GM19238 (cell line): ENCODE measurements around the gene MAML2.
"Not testable (repeated sequence)": the region's sequence is repeated elsewhere in the genome, so short reads cannot be mapped to it uniquely, and the experiment has no call there.

Experiments
- DNase-seq: peaks from one replicate; pipeline ENCODE4 v3.0.0; 2011; ENCODE audit warnings: low spot score; ENCODE audit not compliant: insufficient read length

The MAML2 gene

DNA sequence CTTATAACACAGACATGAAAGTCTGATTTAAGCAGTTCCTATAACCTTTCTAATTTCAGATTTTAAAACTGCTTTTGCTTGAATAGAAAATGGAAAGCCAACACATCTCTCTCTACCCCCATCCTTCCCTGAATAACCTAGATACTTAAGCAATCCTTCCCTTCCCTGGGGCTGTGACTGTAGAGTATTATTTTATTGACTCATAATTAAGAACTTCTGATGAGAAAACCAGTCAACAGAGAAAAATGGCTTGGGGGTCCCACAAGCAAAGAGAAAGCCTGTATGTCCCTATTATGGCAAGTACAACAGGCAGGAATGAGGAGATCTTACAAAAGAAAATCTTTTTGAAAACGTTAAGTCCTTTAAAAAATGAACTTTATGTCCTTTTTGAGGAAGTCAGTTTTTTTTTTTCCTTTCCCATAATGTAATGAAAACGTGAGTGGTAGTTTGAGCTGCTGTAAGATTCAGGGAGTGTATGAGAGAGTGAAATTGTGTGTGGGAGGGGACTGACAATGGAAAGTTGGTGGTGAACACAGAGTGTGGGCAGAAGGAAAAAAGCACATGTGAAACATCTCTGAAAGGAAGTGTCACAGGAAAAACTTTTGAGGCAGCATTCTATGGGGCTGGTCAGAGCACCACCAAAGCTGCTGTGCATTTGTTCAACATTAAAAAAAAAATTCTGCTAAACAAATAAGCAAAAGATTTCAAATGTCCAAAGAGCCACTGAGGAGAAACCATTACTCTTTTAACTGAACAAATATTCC, 154.6 kb downstream of the MAML2 start:
- DNase-seq, result no peak

DNA sequence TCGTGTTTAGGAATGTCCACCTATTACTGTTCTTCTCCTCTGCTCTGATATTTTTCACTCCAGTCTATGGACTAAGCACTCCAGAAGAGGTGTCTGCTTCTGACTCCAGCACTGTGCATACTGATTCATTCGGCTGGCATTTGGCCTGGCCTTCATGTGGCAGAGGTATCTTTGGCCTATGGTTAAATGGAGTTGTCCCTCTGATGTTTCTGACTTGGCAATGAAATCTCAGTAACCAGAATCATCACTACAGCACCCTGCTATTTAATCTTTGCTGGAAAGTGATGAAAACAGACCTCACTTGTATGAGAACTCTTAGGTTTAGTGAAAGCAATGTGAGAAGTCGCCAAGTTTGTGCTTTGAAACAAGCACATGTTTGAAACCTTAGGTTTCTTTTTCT, 155.2 kb downstream of the MAML2 start:
- DNase-seq, result no peak

DNA sequence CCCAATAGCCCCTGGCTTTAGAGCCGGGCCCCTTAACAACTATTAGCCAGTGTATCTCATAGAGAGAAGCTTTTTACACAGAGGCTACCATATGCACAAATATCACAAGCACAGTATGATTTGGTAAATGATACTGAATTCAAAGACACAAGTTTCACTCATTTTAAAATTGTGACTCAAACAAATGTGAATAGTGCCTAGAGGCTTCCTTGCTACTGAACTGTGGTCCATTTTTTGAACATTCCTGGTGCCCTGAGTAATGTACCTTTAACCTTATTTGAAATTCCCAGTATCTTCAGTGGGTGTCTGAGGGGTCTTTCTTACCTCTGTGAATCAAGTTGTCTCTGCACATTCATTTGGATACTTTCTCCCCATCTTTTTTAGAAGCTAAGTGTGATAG, 156.2 kb downstream of the MAML2 start:
- no peak for DNase-seq

DNA sequence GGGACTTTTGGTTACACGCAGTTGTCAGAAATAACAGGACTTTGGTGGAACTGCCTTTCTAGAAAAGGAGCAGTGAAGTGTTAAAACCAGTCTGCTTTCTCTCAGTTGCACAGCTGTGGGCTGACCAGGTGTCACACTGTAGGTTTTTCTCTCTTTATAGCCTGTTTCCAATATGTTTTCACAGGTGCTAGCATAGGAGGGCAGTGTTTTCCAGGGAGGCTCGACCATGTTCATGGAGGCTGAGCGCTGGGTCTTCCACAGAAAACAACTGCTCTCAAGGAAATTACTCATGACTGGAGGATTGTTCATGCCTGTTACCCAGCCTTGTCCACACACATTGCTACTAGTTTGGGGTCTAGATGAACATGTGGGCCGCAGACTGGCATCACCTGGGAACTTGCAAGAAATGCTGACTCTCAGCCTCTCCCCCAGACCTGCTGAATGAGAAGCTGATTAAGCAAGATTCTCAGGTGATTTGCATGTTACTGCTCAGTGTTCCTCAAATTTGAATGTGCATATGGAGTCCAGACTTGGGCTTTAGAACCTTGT, 157.7 kb downstream of the MAML2 start:
- DNase-seq, result no peak

DNA sequence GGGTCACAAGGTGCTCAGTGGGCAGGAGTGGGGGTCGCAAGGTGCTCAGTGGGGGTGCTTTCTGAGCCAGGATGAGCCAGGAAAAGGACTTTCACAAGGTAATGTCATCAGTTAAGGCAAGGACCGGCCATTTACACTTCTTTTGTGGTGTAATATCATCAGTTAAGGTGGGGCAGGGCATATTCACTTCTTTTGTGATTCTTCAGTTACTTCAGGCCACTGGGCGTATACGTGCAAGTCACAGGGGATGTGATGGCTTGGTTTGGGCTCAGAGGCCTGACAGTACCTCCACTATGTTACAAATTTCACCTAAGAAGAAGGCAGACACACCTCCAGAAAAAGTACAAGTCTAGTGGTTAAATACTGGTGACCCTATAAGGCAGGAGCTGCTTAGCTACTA, 162.1 kb downstream of the MAML2 start:
- not testable (repeated sequence) for DNase-seq

DNA sequence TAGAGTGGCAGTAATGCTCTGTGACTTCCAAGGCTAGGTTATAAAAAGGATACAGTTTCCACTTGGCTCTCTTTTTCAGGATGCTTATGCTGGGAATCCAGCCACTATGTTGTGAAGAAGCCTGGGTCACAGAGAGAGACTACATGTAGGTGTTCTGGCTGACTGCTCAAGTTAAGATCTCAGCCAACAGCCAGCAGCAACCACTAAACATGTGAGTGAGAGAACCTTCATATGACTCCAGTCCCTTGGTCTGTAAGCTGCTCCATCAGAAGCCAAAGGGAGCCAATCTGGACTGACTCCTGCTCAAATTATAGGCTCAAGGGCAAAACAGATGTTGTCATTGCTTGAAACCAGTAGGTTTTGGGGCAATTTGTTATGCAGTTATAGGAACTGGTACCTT, 162.7 kb downstream of the MAML2 start:
- DNase-seq, result no peak

DNA sequence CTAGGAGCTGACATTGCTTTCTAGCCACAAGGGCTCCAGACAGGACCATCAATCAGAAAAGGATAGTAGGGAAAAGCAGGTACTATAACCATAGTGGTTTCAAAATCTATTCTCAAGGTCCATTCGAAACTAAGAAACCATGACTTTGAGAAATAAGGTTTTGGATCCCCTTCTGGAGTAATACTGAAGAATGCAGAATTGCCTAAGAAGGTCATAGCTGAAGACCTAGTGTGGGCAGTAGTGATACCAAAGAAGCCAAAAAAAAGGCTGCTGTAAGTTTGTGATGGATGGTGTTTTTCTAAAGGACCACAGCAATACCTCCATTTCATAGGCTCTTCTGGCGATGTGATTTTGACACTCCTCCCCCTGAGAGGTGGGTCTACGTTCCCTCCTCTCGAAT, 163.1 kb downstream of the MAML2 start:
- DNase-seq, result no peak

DNA sequence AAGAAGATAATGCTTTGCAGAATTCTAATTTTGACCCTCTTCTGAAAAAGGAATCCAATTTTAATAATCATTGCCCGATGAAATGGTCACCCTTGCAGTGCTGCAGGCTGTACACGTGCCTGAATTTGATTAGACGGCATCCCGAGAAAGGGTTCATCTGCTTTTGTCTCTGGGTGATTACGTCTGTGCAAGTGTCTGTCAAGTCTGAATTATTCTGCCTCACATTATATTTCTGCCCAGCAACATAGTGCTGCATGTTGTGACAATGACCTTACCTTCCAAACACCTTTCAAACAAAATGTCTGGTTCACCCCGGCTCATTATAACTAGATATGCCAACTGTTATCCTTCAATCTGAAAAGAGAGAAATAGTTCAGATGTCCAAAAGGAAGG, 164.1 kb downstream of the MAML2 start:
- no peak for DNase-seq

DNA sequence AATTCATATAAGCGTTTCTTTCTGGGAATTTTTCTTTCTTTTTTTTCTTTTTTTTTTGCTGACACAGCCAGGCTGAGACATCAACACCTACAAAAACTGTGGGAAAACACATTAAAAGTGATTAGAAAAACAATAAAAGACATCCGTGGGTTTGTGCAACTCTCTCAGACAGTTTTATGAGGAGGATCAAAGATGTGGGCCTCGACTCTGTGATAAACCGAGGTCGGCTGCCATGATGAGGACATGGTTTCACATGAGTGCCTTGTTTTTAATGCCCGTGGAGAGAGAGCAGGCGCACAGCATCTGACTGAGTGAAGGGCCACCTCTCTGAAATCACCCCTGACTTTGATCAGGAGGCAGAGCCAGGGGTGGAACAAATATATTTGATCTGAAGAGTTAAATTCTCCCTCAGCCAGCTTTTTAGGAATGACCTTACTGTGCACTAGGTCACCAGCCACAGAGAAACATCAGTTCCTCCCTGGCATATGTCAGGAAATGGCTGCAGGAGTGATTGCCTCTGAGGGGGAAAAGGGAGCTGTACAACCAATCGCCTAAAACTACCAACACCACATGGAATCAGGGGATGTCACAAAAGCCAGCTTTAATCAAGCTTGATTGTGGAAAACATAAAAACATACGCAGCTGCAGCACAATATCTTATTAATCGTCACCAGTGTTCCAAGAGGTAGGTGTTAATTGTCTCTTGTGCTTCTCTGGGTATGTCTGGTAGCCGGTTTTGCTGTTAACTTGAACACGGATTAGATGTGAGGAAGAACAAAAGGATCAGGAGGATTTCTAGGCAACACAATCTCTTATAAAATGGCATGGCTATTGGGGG, 164.7 kb downstream of the MAML2 start:
- DNase-seq, result no peak

DNA sequence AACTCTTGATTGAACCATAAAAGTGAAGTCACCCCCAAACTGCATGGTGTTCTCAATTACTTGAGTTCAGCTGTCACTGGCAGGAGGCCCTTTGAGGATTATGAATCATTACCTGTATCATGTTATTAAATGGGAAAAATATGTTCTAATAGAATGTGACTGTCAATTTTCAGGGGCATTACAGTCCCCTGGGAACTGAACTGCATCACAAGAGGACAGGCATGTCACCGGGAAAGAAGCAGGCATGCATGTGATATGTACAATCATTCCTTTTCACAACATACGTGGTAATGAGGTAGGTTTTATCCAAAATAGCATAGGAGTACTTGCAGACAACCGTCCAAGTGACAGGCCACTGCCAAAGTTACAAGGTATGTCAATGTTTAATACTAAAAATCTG, 165.8 kb downstream of the MAML2 start:
- no peak for DNase-seq

DNA sequence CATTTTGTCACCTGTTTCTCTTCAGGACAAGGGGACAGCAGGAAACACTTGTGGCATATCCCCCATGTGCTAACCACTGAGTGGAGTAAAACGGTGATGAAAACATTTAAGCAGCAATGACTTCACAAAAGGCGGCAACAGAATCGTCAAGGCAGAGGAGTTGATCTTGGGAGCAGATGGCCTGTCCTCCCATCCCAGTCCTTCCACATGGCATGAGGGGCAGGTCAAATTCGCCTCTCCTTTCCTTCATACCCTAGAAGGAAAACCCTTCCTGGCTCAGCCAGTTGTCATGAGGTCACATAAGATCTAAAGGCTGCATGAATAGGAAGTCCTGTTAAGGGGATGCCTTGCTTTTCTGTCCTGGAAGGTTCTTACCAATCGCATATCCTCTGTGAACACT, 169.1 kb downstream of the MAML2 start:
- DNase-seq, result no peak

DNA sequence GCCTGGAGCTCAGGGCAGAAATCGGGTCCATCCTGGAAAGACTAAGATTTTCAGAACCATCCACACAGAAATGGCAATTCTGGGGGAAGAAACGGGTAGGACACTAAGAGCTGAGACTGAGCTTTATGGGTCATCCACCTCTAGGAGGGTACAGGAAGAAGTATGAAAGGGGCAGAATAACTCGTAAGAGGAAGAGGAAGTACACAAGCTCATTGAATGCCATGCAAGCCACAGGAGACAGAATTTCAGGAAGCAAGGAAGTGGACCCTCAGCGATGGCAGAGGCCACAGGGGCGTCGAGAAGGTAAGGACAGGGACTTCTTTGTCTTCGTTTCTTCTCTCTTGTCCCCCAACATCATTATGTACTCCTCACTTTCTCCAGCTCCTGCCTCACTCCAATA, 169.6 kb downstream of the MAML2 start:
- DNase-seq, result no peak

DNA sequence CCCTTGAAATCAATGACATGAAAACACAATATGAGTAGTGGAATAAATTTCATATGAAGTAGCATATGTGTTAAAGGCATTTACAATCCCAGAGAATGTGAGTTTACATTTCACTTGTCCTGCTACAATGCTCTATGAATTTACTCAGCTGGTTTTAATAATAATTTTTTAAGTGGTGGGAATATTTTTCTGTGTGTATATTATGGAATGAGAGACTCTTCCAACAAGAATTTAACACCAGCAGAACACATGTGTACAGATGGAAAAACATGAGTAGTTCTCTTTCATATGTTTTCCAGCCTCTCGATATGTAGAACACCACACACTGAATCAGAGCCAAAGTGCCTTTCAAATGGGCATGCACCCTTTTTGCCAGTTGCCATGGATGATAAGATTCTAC, 170.4 kb downstream of the MAML2 start:
- no peak for DNase-seq

DNA sequence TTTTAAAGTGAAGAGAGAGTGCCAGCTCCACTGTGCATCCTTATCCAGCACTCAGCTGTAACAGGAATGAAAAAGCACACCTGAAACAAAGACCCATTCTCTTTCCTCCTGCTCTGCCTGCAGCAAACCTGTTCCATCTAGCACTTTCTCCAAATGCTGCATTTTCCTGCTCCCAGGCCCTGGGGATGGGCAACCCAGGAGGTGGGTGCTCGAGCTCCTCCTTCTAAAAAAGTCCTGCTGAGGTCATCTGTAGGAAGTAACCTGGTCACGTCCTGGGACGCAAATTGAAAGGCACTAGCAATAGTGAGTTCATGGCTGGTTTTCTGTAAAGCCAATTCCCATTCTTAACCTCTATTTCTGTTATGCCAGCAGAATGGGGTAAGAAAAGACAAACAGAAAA, 173.7 kb downstream of the MAML2 start:
- DNase-seq, result no peak

DNA sequence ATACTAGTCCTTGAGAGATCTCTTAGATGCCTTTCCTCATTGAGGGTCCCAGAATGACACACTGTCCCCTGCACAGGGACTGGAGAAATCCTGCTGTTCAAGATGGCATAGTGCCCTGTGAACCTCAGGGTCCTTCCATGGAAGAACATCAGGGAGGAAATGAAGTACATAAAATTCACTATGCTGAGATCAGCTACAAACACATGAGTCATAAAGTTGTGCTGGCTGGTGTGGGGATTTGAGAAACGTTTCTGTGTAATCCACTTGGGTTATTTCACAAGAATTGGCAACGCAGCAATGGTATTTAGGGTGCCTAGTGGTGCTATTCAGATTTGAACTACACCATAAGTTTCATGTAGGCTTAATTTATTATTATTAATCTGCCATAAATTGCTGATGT, 174.4 kb downstream of the MAML2 start:
- DNase-seq, result no peak

DNA sequence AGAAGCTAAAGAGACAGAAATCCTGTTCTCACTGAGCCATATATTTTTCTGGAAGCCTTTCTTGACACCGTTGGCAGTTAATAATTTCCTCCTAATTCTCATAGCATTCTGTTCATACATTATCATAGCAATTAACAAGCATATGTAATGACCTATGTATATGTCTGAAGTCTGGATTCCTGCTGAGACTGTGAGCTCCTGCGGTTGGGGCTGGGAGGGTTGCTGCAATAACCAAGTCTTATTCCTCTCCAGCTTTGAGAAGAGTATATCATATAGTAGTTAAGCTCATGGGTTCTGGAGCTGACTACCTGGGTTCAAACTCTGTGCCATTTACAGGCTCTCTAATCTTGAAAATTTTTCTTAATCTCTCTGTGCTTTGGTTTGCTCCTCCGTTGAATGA, 175.2 kb downstream of the MAML2 start:
- no peak for DNase-seq

DNA sequence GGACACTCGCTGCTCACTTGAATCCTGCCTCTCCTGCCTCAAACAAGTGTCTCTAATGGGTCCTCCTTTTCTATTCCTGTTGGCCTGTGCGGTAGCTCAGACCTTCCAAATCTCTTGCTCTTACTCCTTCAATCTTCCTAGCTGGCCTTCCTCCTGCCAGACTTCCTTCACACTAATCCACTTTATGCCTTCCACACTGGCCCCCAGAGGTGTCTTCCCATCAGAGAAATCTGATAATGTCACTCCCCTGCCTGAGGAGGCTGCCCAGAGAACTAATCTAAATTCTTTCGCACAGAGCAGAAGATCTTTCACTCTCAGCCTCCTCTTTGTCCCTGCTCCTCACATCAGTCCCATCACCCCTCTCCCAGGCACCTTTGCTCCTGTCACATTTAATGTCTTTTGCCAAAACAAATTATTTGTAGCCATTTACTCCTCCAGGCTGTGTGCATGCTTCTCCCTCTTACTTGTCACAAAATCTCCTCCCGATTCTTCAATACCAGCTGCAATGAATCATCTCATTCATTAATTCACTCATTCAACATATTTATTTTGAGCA, 175.7 kb downstream of the MAML2 start:
- DNase-seq, result no peak

DNA sequence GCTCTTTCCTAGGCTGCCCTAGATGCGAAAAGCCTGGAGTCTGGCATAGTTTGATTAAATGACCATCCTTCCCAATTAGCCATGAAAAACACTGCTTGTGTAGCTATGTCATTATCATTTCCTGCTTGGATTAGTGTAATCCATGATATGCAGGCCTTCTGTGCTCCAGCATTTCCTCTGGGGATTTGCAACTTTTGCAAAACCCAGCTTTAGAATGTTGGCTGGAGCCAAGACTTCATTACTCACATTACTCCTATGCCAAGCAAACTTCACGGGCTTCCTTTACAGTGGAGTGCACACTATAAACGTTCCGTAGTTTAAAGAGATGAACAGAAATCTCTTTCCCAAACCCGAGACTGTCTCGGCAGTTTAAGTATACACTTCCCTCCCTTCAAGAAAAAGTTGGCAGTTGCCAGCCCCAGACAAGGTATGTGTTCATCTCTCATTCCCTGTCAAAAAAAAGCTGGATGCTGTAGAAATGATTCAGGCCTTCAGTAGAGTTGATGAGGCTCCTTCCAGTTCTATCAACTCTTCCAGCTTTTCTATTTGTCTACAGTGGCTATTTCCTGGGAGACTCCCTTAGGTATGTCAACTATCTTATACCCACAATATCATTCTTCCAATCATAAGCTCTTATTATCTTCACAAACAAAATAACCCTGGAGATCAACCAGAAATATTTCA, 180.0 kb downstream of the MAML2 start:
- DNase-seq, result no peak

DNA sequence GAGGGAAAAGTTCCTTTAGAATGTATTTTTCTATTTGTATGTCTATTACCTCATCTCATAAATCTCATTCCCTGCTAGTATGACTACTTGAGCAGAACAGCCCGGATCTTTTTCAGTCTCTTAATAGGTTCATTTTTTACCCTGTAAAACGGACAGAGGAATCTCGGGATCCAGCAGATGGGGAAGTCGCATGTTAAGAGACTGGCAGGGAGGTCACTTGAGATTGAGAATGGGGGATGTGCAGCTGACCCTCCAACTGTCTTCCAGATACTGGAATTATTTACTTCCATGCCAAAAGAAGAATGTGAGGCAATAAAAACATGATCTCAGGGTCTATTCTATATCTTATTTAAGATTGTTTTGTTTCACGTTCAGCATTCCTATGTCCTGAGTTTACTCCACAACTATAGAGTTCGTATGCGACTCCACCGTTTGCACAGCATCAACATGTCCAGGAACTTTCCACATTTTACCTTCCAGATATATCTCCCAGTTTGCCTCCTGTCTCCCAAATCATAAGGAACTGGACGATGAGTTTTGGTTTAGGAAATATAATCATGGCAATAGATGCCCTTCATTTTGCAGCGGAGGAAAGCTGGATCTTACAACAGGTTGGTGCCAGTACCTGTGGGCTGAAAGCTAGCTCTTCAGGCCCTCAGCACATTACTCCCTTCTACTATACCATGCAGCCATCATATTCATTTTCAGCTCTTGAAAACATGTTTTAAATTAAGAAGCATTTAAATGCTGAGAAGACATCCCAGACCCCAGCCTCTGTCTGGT, 181.5 kb downstream of the MAML2 start:
- no peak for DNase-seq

DNA sequence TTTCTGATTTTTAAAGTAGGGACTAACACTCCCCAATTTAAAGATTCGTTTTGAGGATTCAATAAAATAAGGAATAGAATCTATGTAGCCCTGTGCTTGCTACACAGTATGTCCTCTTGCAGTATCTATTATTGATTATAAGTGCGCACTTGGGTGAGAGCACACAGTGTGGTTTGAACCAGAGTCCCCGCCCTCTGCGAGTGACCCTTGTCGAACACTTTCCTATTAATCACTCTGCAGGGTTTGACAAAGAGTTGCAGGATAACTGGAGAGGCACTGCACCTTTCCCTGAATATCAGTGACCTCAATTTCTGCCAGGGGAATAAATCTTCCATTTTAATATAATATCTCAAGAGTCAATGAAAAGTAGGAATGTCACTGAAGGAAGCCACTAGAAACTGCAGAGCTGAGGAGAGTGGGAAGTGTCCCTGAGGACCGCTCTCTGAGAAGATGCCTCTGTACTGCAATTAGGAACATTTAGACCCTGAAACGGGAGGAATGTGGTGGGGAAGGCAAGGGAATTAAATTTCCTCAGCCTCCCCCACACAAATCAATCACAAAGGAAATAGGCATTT, 182.2 kb downstream of the MAML2 start:
- no peak for DNase-seq

DNA sequence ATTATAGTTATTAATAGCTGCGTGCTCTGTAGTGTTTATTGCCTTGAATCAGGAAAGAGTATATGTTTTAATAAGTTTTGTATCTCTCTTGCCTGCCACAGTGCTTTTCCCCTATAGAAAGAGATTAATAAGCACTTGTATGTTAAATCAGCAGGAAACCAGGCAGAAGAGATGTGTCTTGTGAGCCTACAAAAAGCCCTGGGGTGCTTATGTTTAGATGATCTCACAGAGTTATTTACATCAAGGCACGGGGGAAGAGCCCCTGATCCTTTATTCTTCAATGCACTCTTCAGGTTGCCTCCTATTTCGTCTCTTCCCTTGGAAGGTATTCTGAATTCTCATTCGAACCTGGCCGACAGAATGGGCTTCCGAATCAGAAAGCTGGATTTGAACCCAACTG, 183.0 kb downstream of the MAML2 start:
- no peak for DNase-seq
